A673 (cell line): ENCODE results near the gene CACNA2D1.

Source experiments
- EZH2 ChIP-seq: fragments of 200-600 bp; sonication (generic); IDR thresholded peaks from 2 replicates; pipeline ENCODE4 v1.6.1; 2017; ENCODE audit warnings: borderline replicate concordance, low read depth, mild to moderate bottlenecking, mixed read lengths, antibody characterized with exemption, low read length; ENCODE audit not compliant: poor library complexity, severe bottlenecking
- TF ChIP-seq, protein P1 (sequence below): fragments of 300-800, 200-600 bp; sonication (generic); conservative IDR thresholded peaks from 2 replicates; pipeline ENCODE4 v1.5.1; 2017; ENCODE audit warnings: low read depth, mild to moderate bottlenecking, antibody characterized with exemption, low read length, moderate library complexity, mixed read lengths

GRCh38 chr7:81983406-81983805 is 460.2 kb downstream of the CACNA2D1 start:
- TF ChIP-seq, protein P1, sequence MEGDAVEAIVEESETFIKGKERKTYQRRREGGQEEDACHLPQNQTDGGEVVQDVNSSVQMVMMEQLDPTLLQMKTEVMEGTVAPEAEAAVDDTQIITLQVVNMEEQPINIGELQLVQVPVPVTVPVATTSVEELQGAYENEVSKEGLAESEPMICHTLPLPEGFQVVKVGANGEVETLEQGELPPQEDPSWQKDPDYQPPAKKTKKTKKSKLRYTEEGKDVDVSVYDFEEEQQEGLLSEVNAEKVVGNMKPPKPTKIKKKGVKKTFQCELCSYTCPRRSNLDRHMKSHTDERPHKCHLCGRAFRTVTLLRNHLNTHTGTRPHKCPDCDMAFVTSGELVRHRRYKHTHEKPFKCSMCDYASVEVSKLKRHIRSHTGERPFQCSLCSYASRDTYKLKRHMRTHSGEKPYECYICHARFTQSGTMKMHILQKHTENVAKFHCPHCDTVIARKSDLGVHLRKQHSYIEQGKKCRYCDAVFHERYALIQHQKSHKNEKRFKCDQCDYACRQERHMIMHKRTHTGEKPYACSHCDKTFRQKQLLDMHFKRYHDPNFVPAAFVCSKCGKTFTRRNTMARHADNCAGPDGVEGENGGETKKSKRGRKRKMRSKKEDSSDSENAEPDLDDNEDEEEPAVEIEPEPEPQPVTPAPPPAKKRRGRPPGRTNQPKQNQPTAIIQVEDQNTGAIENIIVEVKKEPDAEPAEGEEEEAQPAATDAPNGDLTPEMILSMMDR, result no peak
- TF ChIP-seq EZH2, result no peak
